RCC 7860 (cell line): ENCODE results near the gene DMKN.

ENCODE experiments used
- DNase-seq: peaks from one replicate; pipeline ENCODE4 v3.0.0-alpha.2; 2015; ENCODE audit warnings: low spot score
- FAIRE-seq: peaks from 2 replicates; lab custom pipeline; 2012; peaks lifted over from hg19 to GRCh38; lab: Jason Lieb, UNC

The DMKN gene, protein sequence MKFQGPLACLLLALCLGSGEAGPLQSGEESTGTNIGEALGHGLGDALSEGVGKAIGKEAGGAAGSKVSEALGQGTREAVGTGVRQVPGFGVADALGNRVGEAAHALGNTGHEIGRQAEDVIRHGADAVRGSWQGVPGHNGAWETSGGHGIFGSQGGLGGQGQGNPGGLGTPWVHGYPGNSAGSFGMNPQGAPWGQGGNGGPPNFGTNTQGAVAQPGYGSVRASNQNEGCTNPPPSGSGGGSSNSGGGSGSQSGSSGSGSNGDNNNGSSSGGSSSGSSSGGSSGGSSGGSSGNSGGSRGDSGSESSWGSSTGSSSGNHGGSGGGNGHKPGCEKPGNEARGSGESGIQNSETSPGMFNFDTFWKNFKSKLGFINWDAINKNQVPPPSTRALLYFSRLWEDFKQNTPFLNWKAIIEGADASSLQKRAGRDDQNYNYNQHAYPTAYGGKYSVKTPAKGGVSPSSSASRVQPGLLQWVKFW

DNA sequence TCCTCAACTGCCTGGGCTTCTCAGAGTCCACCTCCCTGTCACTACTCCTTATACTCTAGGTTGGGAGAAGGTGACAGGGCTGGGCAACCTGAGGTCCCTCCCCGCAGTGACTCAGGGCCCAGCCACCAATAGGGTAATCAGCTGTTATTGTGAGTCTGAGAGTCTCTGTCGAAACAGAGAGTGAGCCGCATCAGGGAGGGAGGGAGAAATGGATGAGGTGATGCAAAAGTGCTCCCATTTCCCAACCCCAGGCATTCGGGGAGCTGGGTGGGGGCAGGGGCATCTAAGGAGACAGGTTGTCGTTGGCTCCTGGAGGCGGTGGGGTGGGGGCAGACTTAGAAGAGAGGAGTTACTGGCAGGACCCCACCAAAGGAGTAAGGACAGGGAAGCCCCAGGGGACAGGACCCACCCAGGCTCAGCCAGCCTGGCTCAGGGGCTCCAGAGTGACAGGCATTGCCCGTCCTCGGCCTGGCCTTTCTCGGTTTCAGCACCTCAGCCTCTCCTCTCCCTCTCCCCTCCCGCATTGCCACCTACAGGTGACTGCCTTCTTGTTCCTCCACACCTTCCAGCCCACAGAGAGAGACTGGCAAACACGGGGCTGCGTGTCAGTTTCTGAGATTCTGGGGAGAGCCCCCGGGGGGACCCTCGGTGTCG, at the start of gene DMKN:
TSS of gene DMKN (minus strand) at position 22 of the 654 bp plus-strand sequence. CDS start 174 bp downstream, outside the sequence.
- no peak for DNase-seq
- no peak for FAIRE-seq

DNA sequence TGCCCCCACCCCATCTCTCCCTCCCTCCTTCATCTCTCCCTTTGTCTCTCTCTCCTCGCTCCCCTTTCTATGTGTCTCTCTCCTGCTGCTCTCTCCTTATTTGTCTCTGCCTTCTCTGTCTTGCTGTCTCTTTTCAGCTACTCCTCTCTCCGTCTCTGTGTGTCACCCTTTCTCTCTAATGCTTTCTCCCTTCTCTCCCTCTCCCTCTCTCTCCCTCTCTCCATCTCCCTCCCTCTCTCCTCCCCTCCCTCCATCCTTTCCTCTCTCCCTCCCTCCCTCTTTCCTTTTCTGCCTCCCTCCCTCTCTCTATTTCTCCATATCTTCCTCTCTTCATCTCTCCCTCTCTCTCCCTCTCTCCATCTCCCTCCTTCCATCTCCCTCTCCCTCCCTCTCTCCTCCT, 49.3 kb upstream of the DMKN start:
- no peak for DNase-seq
- no peak for FAIRE-seq

DNA sequence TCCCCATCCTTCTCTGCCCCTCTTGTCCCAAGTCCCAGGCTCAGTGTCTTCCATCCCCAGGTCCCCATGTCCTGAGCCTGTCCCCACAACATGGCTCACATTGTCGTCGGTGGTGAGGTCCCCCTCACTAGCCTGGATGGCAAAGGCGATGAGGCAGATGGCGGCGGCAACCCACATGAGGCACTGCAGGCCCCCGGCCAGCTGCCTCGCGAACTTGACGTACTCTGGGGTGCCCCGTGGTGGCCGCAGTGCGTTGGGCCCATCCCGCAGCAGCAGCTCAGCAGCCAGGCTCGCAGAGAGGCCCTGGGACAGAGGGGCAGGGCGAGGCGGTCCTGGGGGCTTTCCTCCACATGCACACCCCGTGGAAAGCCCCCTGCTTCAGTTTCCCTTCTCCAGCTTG, 48.9 kb upstream of the DMKN start:
- FAIRE-seq: no peak

DNA sequence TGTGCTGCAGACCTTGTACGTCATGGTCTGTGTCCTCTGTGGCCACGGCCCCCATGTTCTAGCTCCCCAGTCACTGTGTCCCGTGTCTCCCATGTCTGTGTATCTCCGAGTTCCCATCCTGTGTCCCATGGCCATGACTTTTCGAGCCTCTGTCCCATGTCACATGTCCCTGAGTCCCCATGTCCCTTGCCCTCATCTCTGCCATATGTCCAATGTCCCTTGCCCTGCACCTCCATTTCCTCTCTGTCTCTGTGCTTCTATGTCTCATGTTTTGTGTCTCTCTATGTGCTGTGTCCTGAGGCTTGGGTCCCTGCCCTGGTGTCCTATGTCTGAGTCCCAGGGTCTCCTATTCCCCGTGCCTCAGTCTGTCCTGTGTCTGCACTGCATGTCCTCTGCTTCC, 48.0 kb upstream of the DMKN start:
- DNase-seq (no peak), FAIRE-seq (no peak)

More for the DNA sequence above, 48.9 kb upstream of the DMKN start:
- no peak for DNase-seq

DNA sequence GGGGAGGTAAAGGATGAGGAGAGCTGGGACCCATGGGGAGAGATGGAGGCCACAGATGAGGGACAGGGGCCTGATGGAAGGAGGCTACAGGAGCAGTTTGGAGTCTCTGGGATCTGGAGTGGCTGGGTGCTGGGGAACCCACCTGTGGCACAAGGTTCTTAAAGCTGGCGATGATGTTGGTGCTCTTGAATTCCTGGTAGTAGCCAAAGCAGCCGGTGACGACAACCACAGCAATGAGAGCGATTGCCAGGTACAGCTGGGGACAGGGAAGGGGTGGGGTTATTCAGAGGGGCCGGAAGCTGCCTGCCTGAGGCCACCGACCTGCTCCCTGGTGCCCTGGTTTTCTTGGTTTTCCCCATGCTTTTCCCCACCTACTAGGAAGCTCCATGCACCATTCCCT, 47.2 kb upstream of the DMKN start:
- DNase-seq (no peak), FAIRE-seq (no peak)

DNA sequence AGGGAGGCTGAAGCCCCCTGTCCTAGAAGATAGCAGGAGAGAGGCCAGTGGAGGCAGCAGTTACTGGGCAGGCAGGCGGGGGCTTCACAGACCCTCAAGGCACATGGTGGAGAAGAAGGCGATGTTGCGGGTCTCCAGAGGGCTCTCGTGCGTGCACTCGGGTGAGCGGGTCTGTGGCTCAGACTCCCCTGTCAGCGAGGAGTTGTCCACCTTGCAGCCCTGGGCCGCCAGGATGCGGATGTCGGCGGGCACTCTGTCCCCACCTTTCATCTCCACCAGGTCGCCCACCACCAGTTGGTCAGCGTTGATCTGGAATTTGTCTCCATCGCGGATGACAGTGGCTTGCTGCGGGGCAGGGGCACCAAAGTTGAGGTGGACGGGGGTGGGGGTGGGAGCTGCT, 46.8 kb upstream of the DMKN start:
- FAIRE-seq: no peak

DNA sequence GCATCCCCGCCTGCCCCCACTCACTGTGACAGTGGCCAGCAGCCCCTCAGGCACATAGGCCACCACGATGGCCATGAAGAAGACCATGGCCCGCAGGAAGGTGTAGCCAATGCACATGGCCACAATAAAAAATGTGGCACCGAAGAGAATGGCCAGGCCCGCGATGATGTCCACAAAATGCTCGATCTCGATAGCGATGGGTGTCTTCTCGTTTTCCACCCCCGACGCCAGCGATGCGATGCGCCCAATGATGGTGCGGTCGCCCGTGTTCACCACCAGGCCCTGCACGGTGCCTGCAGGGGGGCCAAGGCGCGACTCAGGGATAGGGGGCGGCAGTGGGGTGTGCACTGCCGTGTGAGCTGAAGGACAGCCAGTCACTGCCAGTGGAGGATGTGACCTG, 46.3 kb upstream of the DMKN start:
- FAIRE-seq (no peak), DNase-seq (no peak)

More for the DNA sequence above, 46.8 kb upstream of the DMKN start:
- no peak for DNase-seq

DNA sequence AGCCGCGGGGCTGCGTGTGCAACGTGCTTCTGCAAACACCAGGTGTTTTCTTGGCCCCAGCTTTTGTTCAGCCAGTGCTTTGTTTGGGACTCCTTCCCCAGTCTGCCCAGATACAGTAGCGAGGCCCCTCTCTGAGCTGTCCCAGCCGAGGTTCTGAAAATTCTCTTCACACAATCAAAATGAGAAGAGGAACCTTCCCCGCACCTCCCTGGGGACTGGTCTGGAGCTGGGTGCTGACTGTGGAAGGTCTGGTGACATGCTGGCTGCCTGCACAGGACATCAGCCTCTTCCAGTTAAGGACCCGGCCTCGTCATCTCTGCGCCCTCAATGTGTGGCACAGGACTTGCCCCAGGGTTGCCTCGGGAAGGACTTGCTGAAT, 45.8 kb upstream of the DMKN start:
- DNase-seq (no peak), FAIRE-seq (no peak)

DNA sequence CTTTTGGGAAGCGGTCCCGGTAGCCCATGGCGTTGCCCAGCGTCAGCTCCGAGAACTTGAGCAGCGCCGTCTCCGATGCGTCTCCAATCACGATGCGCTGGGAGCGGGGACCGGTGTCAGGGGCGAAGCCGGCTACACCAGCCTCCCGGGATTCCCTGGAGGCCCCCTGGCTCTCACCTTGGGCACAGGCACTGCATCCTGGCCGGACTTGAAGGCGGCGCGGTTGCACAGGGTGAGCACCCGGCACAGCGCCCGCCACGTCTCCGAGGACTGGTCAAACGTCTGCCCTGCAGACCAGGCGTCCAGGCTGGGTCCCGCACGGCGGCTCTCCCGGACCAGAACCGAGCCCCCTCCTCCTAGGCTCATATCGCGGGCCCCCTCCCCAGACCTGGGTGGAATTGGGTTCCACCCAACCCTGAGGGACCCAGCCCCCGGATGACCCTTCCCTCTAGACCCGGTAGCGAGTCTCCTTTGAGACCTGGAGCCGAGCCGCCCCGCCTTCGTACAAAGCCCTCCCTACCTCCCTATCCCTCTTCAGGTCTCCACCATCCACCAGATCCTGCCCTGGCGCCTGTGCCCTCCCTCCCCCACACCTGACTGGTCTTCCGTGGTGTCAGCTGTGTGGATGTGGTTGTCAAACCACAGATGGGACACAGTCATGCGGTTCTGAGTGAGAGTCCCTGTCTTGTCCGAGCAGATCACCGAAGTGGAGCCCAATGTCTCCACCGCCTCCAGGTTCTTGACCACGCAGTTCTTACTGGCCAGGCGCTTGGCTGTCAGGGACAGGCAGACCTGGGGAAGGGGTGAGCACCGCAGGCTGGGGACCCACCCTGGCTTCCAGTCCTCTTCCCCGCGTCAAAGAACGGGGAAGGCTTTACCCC, 45.2 kb upstream of the DMKN start:
- no peak for FAIRE-seq

DNA sequence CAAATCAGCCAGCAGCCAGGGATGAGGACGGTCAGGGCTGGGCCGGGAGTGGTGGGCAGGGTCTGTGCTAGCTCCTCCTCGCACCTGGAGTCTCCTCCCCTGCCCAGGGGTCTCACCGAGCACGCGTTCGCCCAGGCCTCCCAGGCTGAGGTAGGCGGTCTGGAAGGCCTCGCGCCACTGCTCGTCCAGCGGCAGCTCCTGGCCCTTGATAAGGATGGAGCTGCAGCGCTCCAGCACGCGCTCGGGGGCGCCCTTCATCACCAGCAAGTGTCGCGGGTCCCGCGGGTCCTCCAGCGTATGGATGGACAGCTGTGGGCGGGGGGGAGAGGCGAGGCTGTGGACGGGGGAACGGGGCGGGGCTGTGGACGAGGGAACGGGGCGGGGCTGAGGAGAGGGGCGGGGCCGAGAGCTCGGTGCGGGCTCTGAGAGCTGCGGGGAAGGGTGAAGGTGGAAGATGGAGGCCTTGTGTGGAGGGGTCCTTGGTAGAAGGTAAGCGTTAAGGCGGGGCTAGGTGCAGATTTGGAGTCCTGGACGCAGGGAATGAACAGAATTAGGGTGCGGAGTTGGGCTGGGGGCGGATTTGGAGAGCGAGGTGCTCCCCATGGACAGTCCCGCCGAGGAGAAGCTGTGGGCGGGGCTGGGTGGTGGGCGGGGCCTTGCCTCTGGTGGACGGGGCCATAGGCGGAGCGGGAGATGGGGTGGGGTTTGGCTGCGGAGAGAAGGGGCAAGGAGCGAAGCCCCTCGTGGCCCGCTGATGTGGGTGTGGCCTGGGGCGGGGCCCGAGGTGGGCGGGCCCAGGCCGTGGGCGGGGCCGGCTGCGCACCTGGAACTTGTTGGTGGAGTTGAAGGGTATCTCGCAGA, 44.3 kb upstream of the DMKN start:
- no peak for FAIRE-seq

More for the DNA sequence above, 45.2 kb upstream of the DMKN start:
- DNase-seq: no peak

DNA sequence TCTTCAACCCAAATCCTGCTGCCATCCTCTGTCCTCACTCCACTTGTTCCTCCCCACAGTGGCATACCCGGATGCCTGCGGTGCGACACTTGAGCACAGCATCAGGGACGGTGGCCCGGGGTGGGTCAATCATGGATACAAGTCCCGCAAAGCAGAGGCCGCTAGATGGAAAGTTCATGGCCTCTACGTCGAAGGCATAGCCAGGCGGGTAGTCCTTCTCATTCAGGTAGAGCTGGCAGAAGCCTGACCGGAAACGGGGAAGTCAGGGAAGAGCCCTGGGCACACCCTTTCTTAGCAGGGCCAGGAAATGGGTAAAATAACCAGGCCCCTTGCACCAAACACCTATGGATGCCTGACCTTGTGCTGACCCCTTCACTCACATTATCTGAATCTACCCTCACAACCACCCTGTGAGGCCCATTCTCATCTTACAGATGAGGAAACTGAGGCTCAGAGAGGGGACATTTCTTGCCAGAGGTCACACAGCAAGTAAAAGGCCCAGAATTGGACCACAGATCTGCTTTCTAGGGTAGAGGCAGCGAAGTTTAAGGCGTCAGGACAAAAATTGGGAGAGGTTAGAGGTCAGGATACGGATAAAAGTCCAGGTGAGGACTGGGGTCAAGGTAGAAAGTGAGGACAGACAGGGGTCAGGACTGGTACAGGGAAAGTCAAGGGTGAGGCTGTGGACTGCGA, 43.5 kb upstream of the DMKN start:
- FAIRE-seq (no peak), DNase-seq (no peak)

More for the DNA sequence above, 44.3 kb upstream of the DMKN start:
- DNase-seq: no peak

DNA sequence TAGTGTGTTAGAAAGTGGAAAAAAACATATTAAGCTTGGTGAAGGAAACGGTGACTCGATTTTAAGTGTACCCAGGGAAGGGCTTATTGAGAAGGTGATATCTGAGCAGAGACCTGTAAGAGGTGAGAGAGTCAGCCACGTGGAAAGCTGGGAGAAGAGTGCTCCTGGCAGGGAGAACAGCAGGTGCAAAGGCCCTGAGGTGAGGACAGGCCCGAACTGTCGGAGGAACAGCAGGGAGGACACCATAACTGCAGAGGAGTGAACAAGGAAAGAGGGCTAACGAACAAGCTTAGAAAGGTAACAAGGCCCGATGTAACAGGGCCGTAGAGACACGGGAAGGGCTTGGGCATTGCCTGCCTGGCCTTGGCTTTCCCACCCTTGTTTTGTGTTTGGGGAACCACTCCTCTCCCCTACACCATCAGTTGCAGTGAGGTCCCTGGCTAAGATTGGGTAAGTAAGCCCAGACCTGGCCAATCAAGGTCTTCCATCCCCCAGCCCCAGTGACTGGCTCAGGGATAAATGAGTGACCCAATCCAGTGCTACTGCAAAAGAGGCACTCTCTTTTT, 42.7 kb upstream of the DMKN start:
- FAIRE-seq (no peak), DNase-seq (no peak)

DNA sequence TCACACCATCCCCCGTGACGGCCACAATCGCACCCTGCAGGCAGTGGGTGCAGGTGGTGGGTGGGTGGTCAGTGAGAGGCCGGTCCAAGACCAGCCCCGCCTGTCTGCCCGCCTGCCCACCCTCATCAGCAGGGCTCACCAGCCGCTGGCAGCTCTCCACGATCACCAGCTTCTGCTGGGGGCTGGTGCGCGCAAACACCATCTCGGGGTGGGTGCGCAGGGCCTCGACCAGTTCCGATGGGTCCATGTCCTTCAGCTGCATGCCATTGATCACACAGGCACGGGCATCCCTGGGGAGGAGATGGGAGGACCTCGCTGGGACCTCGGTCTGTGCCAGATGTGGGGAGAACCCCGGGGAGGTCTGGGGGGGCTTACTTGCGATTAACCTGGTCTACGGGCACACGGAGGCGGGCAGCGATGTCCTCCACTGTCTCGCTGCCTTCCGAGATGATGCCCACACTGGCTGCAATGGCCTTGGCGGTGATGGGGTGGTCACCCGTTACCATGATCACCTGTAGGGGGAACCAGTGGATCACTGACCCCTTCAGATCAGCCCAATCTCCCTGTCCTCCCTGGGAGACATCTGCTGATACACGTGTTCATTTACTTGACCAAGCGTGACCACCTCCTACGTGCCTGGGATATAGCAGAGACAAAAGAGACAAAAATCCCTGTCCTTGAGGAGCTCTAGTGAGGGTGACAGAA, 42.0 kb upstream of the DMKN start:
- FAIRE-seq: no peak
- peak; percentile 10 for DNase-seq

DNA sequence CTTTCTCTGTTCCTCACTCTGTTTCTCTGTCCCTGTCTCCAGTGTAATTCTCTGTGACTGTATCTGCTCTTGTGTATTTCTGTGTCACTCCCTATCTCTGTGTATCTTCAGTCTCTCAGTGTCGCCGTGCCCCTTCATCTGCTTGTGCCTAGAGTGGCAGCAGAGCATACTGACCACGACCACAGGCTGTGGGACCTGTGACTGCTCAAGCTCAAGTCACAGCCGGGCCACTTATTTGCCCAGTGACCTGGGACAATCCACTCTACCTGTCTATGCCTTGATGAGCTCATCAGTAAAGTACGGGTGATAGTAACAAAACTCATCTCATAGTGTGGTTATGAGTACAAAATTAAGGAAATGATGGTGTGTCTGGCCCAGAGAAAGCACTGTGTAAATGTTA, 40.6 kb upstream of the DMKN start:
- DNase-seq: no peak
- no peak for FAIRE-seq

DNA sequence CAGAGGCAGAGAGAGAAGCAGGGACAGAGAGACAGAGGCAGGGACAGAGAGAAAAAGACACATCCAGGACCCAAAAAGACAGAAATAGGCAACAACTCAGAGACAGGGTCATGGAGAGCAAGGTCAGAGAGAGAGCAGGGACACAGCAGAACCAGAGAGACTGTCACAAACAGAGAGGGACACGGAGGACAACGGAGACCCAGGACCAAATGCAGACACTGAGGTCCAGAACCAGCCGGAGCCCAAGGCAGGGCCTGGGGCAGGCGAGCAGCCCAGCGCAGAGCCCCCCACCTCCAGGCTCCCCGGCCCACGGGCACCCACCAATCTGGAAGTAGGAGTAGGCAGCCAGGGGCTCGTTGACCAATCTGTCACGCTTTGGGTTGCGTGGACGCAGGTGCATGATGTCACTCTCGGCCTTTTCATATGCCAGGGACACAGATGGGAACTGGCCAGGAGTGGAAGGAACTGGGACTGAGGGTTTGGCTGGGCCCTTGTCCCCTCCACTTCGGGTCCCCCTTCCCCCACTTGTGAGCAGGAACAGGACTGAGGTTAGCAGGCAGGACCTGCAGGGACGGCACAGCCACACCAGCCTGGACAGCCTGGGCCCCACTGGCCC, 40.0 kb upstream of the DMKN start:
- no peak for DNase-seq
- FAIRE-seq: no peak

DNA sequence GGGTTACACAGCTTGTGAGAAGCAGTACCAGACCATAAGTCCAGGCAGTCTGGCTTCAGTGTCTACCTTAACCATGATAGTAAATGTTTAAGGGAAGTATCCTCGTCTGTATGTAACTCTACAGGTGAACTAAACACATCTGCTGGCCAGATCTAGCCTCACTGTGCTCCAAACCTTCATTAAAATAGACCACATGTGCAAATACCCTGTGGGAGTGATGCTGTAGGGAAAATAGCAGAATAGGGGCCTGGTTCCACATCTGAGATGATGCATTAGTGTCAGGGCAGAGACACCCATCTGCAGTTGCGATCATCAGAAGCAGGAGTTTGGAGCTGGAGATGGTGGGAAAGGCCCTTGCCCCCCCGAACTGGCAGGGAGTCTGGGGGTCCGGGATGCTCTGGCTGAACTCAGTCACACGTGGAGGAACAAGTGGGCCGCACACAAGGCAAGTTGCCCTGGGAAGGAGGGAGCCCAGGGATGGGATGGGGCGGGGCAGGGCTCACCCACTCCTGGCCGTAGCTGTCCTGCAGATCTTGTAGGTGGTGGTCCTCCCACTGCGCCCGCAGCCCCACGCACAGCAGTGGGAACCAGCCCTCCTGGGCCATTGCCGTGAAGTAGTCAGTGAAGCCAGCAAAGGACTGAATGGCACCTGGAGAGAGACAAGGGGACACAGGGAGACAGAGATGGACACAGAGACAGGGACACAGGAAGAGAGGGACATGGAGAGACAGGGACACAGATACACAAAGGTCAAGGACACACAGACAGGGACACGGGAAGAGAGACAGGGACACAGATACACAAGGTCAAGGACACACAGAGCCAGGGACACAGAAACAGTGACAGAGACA, 39.3 kb upstream of the DMKN start:
- FAIRE-seq: no peak
- DNase-seq: no peak

DNA sequence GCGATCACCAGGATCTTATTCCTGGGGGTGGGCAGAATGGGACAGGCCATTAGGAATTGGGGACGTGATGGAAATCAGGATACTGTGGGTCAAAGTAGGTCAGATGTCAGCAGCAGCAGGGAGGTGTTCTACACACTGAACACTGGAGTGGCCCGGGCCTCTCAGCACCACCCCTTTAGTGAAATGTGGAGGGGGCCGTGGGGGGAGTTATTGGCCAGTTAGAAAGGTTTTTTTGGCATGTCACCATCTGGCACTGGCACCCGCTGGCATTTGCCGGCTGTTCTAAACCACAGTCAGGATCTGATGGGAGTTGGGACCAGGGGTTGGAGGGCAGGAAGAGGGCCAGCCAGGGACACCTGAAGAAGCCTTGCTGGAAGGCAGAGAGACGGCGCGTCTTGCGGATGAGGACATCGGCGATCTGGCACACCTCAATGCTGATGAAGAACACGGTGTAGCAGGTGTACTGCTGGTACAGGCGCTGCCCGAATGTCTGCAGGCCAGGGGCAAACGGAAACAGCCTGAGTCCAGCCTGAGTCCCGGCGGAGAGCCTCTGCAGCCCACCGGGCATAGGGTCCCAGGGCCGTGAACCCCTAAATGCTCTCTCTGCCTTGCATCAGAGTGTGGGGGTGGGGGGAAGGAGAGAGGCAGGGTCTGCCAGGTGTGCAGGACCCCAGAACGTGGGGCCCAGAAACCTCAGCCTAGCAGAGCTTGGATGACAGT, 37.8 kb upstream of the DMKN start:
- no peak for DNase-seq
- FAIRE-seq: no peak
